HG02870 (cell line): ENCODE measurements around the gene EXOC7.
"Not testable (repeated sequence)": the region's sequence is repeated elsewhere in the genome, so short reads cannot be mapped to it uniquely, and the experiment has no call there.

Experiments
- ATAC-seq: cut with Tn5 transposase; IDR thresholded peaks from one replicate; pipeline ENCODE4 v1.9.1; 2021; ENCODE audit warnings: mild to moderate bottlenecking, moderate library complexity; ENCODE audit not compliant: unreplicated experiment

The EXOC7 gene

GRCh38 chr17:76046064-76046463 lies 57.5 kb downstream of the EXOC7 start:
- ATAC-seq = no peak

- ATAC-seq = not testable (repeated sequence)
These were observed 59.0 kb downstream of the EXOC7 start for GRCh38 chr17:76044475-76045007.

GRCh38 chr17:76042868-76043267 lies 60.7 kb downstream of the EXOC7 start:
- ATAC-seq = not testable (repeated sequence)

GRCh38 chr17:76040376-76040775 lies 63.2 kb downstream of the EXOC7 start:
- ATAC-seq = no peak

GRCh38 chr17:76039121-76039520 lies 64.5 kb downstream of the EXOC7 start:
- no peak for ATAC-seq

- ATAC-seq = no peak
These were observed 65.5 kb downstream of the EXOC7 start for GRCh38 chr17:76038050-76038449.

- no peak for ATAC-seq
These were observed 66.9 kb downstream of the EXOC7 start for GRCh38 chr17:76036497-76037261.

- ATAC-seq = no peak
These were observed 68.9 kb downstream of the EXOC7 start for GRCh38 chr17:76034428-76035350.

- no peak for ATAC-seq
These were observed 70.4 kb downstream of the EXOC7 start for GRCh38 chr17:76033139-76033538.

GRCh38 chr17:76032780-76033108 lies 70.8 kb downstream of the EXOC7 start:
- ATAC-seq = no peak

- no peak for ATAC-seq
These were observed 71.4 kb downstream of the EXOC7 start for GRCh38 chr17:76032073-76032779.
